Measurements from ENCODE around the gene TGFB1I1.
A peak's percentile ranks its signal among the peaks of the same experiment; 100 is the strongest.
"Not testable (repeated sequence)": the region's sequence is repeated elsewhere in the genome, so short reads cannot be mapped to it uniquely, and the experiment has no call there.

TGFB1I1 gene

DNA sequence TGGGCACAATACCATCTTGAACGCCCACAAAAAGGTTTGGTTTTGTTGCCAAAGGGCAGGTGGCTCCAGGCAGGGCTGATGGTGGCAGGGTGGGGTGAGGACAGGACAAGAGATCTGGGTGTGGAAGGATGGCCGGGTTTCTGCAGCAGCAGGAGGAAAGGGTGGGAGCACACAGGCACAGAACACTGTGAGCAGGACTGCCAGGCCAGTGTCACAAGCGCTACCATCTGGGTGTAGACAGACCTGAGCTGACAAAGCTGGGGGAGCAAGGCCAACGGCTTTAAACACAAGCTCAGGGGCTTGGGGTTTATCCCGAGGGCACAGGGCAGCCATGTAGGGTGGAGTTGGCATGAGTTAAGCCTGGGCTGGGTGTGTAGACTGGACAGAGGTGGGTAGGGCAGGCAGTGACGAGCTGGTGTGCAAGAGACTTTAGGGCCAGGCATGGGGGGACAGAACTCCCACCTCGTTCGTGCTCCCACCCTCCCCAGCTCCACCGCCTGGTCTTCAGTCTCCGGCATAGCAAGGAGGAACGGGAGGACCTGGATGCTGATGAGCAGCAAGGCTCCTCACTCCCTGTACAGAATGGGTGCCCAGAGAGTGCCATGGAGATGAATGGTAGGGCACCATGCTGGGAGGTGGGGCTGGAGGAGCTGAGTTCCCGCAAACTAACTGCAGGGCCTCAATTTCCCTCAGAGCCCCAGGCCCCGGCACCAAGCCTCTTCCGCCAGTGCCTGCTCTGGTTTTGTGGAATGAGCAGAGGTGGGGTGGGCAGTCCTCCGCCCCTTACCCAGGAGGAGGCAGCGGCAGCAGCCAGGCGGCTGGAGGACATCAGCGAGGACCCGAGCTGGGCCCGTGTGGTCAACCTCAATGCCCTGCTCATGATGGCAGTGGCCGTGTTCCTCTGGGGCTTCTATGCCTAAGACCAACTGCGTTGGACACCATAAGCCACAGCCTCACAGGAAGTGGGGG lies 17.9 kb downstream of the TGFB1I1 start:
- no peak for DNase-seq

DNA sequence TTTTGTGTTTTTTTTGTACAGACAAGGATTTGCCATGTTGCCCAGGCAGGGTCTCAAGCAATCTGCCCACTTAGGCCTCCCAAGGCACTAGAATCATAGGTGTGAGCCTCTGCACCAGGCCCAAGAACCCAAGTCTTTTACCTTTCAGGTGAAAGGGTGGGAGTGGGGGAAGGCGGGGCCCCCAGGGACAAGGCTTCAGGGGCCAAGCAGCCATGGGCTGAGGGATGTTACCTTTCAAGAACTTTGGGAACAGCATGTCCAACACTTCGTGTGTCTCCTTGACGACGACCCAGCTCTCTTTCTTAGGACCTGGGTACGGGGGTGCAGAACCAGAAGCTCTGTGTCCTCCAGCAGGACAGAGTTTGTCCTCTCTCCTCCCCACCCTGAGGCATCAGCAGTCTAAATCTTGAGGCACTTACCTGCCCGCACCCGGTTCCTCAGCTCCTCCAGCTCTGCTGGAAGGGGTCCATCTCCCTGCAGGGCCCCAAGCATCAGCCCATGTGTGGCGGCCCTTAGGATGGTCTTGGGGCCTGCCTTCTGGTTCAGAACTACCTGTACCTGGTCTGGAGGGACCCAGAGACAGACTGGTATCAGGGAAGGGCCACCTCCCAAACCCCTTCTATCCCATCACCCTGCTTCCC lies 19.9 kb downstream of the TGFB1I1 start:
- no peak for DNase-seq

DNA sequence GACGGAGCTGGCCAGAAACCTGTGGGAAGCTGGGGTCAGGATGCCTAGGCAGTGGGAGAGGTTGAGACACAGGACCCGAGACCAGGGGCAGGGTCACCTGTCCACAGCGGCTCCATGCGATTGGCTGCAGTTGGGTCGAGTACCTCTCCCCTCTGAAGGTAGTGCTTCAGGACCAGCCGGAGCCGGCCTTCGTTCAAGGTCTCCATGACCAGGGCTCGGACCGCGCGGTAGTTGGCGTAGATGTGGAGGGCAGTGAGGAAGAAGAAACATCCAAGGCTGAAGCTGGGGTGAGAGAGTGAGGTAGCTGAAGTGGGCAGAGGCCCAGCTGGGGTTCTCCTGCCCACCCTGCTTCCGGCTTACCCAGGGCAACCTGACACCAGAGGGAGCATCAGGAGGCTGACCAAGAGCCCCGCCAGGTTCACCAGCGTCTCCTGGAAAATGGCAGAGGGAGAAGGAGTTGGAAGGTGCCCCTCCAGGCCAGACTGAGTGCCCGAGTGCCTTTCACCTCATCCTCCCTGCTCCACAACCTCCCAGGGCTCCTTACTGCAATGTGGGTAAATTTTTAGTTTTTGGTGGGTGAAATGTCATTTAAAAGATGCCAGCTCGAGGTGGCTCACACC lies 21.7 kb downstream of the TGFB1I1 start:
- DNase-seq = no peak

DNA sequence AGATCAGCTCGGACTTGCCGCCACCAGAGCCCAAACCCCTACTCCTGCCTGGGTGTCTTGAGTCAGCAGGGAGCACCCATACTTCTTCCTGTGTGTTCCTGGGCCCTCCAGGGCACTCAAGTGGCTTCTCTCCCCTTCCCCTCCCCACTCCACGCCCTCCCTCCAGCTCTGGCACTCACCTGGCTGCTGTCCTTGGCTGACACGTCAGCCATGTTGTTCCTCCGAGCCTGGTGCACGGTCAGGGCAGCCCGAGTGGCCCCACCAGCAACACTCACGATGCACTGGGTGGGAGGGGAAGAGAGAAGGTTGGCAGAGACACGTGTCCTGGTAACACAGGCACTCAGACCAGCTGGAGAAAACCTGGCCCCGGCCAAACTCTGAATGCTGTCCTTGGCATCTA lies 24.7 kb downstream of the TGFB1I1 start:
- DNase-seq = no peak

DNA sequence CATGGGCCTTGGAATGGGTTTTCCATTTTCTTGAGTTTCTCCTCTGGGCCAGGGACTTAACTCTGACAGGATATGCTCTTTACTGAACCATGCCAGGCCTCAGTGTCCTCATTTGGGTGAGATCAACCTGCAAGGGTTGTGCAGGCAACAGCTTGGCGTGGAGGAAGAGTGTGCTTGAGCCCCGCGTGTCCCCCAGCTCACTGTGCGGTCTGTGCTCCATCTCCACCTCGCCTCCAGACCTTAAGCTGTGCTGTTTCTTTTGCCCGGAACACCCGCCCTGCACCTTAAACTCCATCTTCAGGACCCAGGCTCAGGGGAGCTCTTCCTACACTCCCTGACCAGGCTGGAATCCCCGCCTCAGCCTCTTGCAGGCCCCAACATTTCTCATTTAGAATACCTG lies 26.5 kb downstream of the TGFB1I1 start:
- no peak for DNase-seq

DNA sequence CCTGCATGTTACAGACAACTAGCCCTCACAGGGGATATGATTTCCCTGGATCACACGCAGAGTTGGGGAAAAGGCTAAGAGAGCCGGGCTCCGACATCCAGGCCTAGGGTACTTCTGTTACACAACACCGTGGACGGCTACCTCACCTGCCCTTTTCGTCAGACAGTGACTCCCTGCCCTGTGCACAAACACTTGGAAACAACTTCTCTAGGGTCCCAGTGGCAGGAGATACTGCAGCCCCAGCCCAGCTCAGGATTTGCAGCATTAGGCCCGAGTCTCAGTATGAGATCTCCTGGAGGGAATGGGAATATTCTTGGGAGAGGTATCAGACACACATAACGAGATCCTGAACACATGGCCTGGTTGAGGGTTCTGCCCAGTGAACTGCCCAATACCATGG lies 28.0 kb downstream of the TGFB1I1 start:
- no peak for DNase-seq

DNA sequence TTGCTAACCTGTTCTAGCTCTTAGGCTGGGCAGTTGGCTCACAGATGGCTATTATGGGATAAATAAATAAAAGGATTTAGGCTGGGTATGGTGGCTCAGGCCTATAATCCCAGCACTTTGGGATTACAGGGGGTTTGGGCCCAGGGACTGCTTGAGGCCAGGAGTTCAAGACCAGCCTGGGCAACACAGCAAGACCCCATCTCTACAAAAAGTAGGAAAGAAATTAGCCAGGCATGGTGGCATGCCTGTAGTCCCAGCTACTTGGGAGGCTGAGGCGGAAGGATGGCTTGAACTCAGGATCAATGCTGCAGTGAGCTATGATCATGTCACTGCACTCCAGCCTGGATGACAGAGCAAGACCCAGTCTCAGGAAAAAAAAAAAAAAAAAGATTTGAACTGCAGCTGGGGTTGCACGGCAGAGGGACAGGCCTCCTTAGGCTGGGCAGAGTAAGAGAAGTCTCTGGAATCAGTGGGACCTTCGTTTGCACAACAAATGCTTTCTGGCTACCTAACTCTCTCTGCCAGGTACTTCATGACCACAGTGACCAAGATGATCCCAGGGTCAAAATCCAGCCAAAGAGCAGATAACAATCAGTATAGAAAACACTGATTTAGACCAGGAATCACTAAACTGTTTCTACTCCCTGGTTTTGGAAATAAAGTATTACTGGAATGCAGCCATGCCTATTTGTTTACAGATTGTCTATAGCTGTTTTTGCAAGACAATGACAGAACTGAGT lies 29.4 kb downstream of the TGFB1I1 start:
- no peak for DNase-seq

DNA sequence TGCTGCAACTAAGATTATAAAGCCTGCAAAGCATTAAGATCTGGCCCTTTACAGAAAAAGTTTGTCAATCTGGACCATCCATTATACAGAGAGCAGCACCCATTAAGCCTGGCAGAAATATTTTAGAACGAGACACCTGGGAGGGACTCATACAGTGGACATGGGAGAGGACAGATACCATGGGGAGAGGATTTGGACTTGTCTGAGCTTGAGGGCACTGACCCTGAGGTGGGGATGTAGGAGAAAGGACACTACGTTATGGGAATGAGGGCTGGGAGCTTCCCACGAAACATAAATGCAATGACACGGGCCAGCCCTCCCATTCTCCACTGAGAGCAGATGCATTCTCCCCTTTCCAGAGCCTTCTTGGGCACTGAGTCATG lies 30.0 kb downstream of the TGFB1I1 start:
- DNase-seq = no peak

DNA sequence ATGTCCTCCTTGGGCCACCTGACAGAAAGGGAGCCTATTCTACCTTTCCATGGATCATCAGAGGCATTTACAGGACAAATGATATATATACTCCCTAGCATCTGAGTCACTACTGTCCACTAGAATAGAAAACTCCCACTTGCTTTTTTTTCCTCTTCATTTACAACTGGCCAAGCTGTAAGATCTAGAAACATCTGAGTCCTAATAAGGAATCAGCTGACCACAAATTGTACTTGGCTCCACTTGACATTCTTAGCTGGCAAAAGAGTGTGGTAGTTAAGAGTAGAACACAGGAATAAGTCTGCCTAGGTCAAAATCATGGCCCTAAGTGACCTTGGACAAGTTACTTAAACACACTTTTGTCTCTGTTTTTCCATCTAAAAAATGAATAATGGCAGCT lies 31.0 kb downstream of the TGFB1I1 start:
- no peak for DNase-seq

DNA sequence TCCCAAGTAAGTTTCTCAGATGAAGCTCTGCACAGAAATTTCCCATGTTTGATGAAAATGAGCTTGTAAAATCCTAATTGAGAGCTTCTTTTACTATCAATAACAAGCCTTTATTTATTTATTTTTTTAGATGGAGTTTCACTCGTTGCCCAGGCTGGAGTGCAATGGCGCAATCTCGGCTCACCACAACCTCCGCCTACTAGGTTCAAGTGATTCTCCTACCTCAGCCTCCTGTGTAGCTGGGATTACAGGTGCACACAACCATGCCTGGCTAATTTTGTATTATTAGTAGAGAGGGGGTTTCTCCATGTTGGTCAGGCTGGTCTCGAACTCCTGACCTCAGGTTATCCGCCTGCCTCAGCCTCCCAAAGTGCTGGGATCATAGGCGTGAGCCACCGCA lies 31.6 kb downstream of the TGFB1I1 start:
- DNase-seq = not testable (repeated sequence)

DNA sequence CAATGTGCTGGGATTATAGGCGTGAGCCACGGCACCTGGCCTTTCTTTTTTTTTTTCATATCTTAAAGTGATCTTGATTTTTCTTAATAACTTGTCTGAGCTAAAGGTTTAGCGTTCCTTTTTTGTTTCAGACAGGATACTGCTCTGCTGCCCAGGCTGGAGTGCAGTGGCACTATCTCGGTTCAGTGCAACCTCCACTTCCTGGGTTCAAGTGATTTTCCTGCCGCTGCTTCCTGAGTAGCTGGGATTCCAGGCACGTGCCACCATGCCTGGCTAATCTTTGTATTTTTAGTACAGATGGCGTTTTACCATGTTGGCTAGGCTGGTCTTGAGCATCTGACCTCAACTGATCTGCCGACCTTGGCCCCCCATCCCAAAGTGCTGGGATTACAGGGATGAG lies 32.2 kb downstream of the TGFB1I1 start:
- no peak for DNase-seq

DNA sequence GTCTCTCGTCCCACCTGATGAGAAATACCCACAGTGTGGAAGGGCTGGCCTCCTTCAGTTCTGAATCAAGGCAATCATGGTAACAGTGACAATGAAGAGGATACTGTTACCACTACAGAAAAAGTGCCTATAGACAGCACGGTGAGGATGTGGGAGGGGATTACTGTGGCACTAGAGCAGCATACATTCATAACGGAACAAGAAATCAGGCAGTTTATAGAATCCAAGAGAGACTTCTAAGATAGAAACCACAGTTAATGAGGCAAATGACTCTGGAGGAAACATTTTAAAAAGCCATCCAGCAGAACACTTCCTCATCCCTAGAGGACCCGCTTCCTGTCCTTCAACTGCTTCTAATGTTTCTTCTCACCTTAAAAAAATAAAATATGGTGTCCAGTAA lies 33.5 kb downstream of the TGFB1I1 start:
- no peak for DNase-seq

DNA sequence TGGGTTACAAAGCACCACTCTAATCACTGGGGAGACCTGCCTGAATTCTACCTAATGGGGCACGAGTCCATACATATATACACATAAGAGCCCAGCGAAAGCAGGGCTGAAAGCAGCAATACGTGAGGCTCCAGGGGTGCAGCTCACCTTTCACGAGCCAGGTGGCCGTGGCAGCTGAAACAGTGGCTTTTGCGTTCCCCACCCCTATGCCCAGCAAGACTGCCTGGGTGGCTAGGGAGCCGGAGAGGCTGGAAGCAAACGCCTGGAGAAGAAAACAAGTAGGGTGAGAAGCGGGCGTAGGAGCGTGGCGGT lies 35.6 kb downstream of the TGFB1I1 start:
- no peak for DNase-seq

DNA sequence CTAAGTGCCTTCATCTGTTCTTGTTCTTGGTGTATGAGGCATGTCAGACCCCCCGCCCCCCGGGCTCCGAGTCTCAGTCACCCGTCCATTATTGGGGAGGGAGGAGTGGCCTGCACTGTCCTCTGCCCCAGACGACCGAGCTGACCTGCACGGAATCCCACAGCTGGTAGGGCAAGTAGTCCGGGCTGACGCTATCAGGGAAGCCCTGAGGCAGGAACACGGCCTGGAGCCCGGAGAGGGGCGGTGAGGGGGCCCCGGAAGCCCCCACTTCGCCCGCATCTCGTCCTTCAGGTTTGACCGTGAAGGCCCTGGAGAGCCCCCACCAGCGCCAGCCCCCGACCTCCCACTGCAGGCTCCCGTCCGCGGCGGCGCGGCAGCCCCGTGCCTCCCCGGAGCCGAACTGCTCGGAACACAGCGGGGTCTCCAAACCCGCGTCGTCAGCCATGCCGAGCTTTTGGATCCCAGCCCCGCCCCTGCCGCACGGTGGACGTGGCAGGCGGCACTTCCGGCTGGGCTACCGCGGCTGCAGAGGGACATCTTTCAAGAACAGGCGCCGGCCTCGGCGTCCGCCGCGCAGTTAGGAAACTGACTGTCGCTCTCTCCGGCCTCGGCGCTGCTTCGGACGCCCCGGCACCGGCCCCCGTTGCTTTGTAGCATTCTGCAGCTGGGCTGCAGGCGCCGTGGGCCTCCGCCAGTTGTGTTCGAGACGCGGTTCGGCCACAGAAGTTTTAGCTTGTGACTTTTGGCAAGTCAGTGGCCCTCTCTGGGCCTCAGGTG lies 36.2 kb downstream of the TGFB1I1 start, which contains the start of gene RUSF1:
RUSF1 (minus strand) TSS at position 463 of the 777 bp plus-strand sequence; CDS start at position 445, 18 bp downstream.
- peak; percentile 90 for DNase-seq

DNA sequence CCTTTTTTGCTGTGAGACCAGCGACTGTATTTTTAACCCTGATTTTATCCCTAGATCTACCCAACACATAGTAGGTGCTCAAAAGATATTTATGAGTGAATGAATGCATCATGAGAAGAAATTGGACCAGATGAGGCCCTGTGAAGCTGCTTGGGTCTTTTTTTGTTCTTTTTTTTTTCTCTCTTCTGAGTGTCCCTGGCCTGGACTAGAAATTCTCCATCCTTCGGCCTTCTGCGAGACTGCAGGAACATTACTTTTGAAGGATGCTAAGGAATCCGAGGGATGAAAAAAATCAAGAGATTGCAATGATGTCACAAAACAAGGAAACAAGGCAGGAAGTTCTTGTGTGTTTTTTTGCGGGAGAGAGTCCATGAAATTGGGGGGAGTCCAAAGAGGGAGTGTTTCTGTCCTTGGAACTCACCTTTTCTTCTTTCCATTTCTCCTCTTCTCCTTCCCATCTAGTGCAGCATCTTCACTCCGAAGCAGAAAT lies 36.8 kb downstream of the TGFB1I1 start:
- peak; percentile 17 for DNase-seq

DNA sequence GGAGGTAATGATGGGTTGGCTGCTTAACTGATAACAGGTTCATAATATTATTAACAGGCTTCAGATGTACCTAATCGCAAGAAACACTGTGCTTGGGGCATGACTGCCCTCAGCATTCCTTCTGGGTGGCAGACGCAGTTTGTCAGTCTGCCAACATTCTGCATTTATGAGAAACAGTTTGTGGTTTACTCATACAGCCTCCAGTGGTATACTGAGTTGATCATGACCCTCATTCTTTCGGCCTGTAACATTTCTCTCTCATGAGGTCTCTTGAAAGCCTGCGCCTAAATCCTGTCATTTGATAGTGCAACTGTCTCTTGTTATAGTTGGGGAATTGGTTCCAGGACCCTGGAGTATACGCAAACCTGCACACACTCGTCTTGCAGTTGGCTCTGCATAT lies 41.2 kb downstream of the TGFB1I1 start:
- DNase-seq = no peak

DNA sequence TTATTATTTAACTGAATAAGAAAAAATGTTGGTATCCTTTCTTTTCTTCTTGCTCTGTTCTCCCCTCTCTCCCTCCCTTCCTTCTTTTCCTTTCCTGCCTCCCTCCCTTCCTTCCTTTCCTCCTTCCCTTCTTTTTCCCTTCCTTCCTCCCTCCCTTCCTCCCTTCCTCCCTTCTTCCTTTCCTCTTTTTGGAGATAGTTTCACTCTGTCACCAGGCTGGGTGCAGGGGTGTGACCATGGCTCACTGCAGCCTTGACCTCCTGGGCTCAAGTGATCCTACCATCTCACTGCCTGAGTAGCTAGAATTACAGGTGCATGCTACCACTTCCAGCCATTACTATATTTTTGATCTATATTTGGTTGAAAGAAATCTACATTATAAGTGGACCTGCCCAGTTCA lies 41.9 kb downstream of the TGFB1I1 start:
- no peak for DNase-seq

DNA sequence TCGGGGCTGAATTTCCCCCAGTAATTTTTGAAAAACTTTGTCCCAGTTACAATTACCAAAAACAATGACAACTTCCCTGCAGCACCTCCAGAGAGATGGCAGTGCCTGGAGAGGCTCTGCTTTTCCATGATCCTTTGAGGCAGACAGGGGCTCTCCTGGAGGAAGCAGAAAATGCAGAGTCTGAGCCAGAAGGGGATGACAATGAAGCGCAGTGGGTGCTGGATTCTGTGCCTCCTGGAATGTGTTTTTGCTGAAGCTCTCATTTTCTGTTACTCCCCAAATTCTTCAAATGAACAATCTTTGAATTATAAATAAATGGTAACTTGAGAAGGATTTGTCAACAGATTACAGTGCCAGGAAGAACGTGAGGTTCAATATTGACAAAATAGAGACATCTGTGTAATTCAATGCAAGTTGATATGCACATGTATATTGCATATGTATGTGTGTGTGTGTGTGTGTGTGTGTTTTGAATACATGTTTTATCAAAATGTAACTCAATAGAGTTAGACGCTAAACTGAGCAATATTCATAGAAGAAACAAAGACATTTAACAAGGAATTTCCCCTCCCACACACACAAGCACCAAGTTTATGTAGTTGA lies 45.9 kb downstream of the TGFB1I1 start:
- no peak for DNase-seq

DNA sequence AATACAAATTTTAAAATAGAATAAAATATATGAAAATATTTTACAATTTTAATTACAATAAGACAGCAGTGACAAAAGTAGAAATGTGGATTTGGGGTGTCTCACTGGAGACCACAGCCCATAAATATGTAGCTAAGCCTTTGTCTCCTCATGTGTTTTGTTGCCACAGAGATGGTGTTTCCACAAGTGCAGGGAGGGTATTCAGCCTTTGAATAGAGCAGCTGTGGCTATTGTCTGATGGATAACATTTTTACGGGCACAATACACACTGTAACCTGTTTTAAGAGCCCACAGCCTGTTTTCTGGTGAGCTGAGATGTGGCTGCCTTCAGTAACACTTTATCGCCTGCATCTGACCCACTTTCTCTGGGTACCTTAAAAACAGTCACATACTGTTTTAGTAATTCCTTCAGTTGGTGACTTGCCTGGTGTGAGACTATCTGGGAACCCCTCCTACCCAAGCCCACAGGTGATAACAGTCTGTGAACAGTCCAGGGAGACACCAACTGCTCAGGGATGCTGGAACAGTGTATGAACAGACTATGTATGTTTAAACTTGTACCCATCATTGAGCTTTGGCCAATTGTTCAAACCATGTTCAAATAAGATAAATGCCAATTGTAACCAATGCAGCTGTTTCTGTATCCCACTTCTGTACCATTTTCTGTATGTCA lies 47.9 kb downstream of the TGFB1I1 start:
- no peak for DNase-seq

DNA sequence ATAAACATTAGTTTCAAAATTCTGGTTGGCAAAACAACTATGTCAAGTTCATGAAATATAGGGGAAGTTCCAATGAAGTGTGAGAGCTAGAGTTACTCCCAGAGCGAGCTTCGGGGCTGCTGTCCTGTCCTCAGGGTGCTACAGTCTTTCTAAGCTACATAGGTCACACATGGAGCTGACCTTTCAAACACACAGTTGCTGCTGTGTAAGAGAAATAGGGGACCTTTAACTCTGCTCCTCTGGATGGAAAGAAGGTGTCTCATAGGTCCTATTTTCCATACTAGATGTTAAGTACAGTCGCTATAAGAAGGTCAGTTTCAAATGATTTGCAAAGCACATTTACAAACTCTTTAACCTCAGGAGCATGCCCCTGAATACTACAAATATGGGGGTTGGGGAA lies 49.4 kb downstream of the TGFB1I1 start:
- no peak for DNase-seq

DNA sequence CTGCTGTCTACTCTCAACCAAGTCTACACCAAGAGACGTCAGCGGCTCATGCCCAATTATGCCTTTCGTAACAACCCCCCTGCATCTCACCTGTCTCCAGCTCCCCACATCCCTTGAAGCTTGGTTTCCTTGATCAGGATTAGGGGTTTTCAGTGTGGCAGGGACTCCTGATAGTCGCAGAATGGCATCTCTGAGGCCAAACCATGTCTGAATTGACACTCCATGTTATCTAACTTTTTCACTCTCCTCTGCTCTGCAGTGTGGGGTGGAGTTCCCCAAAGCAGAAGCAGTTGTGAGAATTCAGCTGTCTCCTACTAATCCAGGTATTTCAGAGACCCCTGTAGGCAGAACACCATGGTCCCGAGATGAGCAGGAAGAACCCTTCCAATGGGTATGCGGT lies 50.1 kb downstream of the TGFB1I1 start:
- DNase-seq = no peak
